H54 (cell line): ENCODE data around the gene IVNS1ABP.
"Not testable (repeated sequence)": the region's sequence is repeated elsewhere in the genome, so short reads cannot be mapped to it uniquely, and the experiment has no call there.

Source experiments
- DNase-seq: peaks from one replicate; pipeline ENCODE4 v3.0.0; 2011; ENCODE audit warnings: low spot score, mixed read lengths; ENCODE audit not compliant: insufficient read length
- FAIRE-seq: peaks from 3 replicates; lab custom pipeline; 2011; peaks lifted over from hg19 to GRCh38; lab: Jason Lieb, UNC
- POLR2A ChIP-seq: IDR thresholded peaks from 2 replicates; pipeline ENCODE4 v1.6.1; 2011; ENCODE audit warnings: low read depth, mild to moderate bottlenecking, low read length

Gene IVNS1ABP

GRCh38 chr1:185267301-185267700 is 49.7 kb downstream of the IVNS1ABP start:
- TF ChIP-seq POLR2A: no peak
- DNase-seq: no peak
- FAIRE-seq: no peak

- TF ChIP-seq POLR2A: no peak
- no peak for DNase-seq
- FAIRE-seq: no peak
Measured at GRCh38 chr1:185265314-185265713, 51.7 kb downstream of the IVNS1ABP start.

- no peak for TF ChIP-seq POLR2A
- DNase-seq: no peak
- FAIRE-seq: no peak
Measured at GRCh38 chr1:185263780-185264179, 53.3 kb downstream of the IVNS1ABP start.

GRCh38 chr1:185263292-185263691 is 53.8 kb downstream of the IVNS1ABP start:
- FAIRE-seq (no peak), DNase-seq (no peak)
- no peak for TF ChIP-seq POLR2A

- no peak for FAIRE-seq
- no peak for DNase-seq
- TF ChIP-seq POLR2A: no peak
Measured at GRCh38 chr1:185262151-185262550, 54.9 kb downstream of the IVNS1ABP start.

GRCh38 chr1:185260611-185261010 is 56.4 kb downstream of the IVNS1ABP start:
- no peak for DNase-seq
- no peak for FAIRE-seq
- TF ChIP-seq POLR2A: no peak

GRCh38 chr1:185258676-185259075 is 58.4 kb downstream of the IVNS1ABP start:
- FAIRE-seq (no peak), DNase-seq (no peak)
- no peak for TF ChIP-seq POLR2A

- FAIRE-seq: no peak
- no peak for DNase-seq
- no peak for TF ChIP-seq POLR2A
Measured at GRCh38 chr1:185257950-185258208, 59.2 kb downstream of the IVNS1ABP start.

GRCh38 chr1:185257116-185257949 is 59.7 kb downstream of the IVNS1ABP start:
- DNase-seq, FAIRE-seq: not testable (repeated sequence)

GRCh38 chr1:185255595-185255994 is 61.4 kb downstream of the IVNS1ABP start:
- not testable (repeated sequence) for DNase-seq, FAIRE-seq

- FAIRE-seq: not testable (repeated sequence)
Measured at GRCh38 chr1:185252404-185252803, 64.6 kb downstream of the IVNS1ABP start.

GRCh38 chr1:185251928-185252327 is 65.1 kb downstream of the IVNS1ABP start:
- DNase-seq, FAIRE-seq: not testable (repeated sequence)

More at GRCh38 chr1:185252404-185252803, 64.6 kb downstream of the IVNS1ABP start:
- DNase-seq: not testable (repeated sequence)

GRCh38 chr1:185250063-185250462 is 67.0 kb downstream of the IVNS1ABP start:
- DNase-seq (no peak), FAIRE-seq (no peak)
- no peak for TF ChIP-seq POLR2A

GRCh38 chr1:185249563-185249962 is 67.5 kb downstream of the IVNS1ABP start:
- DNase-seq (no peak), FAIRE-seq (no peak)
- no peak for TF ChIP-seq POLR2A
